ENCODE measurements around the gene HSD11B1L. TPM values are rescaled to one million over a fixed set of nuclear protein-coding genes. Genes with fewer than 3 reads are reported as not detected.
A peak's percentile ranks its signal among the peaks of the same experiment; 100 is the strongest.
"Not testable (repeated sequence)": the region's sequence is repeated elsewhere in the genome, so short reads cannot be mapped to it uniquely, and the experiment has no call there.

The HSD11B1L gene
- polyA plus RNA-seq, 1 experiment = 4.9 TPM

DNA sequence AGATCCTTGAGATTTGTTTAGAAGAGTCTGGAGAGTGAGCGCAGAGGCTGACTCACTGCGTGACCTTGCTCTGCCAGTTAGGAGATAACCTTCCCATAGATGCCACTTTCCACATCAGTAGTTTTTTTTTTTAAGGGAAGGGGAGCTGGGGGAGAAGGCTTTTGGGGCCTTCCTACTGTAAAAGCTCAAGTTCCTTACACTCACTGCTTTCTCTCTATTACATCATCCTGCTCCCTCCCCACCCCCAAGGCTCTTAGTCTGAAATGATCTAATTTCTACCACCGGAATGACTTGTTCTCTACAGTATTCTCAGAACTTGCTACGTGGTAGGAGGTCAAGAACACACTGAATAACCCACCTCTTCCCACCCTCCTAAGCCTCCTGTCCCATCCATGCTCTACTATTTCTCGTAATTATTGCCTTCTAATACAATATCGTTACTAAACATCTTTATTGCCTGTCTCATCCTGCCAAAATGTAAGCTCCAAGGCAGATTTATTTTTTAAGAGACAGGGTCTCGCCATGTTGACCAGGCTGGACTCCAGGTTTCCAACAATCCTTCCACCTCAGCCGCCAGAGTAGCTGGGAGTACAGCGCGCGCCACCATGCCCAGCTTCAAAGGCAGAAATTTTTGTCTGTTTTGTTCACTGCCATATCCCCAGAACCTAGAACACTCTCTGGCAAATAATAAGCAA, 37.9 kb downstream of the HSD11B1L start:
- TF ChIP-seq, protein P1, sequence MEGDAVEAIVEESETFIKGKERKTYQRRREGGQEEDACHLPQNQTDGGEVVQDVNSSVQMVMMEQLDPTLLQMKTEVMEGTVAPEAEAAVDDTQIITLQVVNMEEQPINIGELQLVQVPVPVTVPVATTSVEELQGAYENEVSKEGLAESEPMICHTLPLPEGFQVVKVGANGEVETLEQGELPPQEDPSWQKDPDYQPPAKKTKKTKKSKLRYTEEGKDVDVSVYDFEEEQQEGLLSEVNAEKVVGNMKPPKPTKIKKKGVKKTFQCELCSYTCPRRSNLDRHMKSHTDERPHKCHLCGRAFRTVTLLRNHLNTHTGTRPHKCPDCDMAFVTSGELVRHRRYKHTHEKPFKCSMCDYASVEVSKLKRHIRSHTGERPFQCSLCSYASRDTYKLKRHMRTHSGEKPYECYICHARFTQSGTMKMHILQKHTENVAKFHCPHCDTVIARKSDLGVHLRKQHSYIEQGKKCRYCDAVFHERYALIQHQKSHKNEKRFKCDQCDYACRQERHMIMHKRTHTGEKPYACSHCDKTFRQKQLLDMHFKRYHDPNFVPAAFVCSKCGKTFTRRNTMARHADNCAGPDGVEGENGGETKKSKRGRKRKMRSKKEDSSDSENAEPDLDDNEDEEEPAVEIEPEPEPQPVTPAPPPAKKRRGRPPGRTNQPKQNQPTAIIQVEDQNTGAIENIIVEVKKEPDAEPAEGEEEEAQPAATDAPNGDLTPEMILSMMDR (IDR thresholded peaks at IDR 0.05; ENCODE audit: low read depth, low read length) = no peak
- peak; percentile 63 for DNase-seq (ENCODE audit: low read depth, low spot score)
- ChIA-PET POLR2A (interaction anchor here (0.5 to 1.7 kb wide), 4 partner anchors 9 to 28 kb away, joined by 3 to 14 read pairs (median 4); partner anchors contain the start of gene RPL36), CTCF (interaction anchor here (0.5 to 2.7 kb wide), 4 partner anchors 30 to 548 kb away, joined by 3 to 23 read pairs (median 3); partner anchors contain the start of gene RPL36)
- H3K4me3 ChIP-seq (ENCODE audit: low read depth, low read length) = peak overlapping the region; percentile 98
- H3K27ac ChIP-seq (ENCODE audit: low read depth, low read length) = peak overlapping the region; percentile 98
- no peaks in the 10 kb centered on the region for H3K9me3 ChIP-seq (ENCODE audit: control insufficient read depth, insufficient read depth, low read length)
- H3K27me3 ChIP-seq (ENCODE audit: control insufficient read depth, insufficient read depth, low read length) = no peaks in the 10 kb centered on the region

GRCh38 chr19:5719274-5719960, 38.6 kb downstream of the HSD11B1L start:
- Histone ChIP-seq H3K27ac (ENCODE audit: low read depth, low read length) (peak overlapping the region; percentile 98), H3K9me3 (ENCODE audit: control insufficient read depth, insufficient read depth, low read length) (no peaks in the 10 kb centered on the region), H3K4me3 (ENCODE audit: low read depth, low read length) (peak overlapping the region; percentile 98), H3K27me3 (ENCODE audit: control insufficient read depth, insufficient read depth, low read length) (no peaks in the 10 kb centered on the region)
- TF ChIP-seq, protein P1 (IDR thresholded peaks at IDR 0.05; ENCODE audit: low read depth, low read length) = no peak
- DNase-seq (ENCODE audit: low read depth, low spot score) = no peak
- CTCF ChIA-PET = interaction anchor here (0.6 to 2.7 kb wide), 4 partner anchors 31 to 549 kb away, joined by 3 to 23 read pairs (median 3); partner anchors contain the start of gene RPL36
- POLR2A ChIA-PET = interaction anchor here (0.9 to 1.7 kb wide), 7 partner anchors 19 to 109 kb away, joined by 3 to 14 read pairs (median 4); partner anchors contain the start of gene RPL36

- no peaks in the 10 kb centered on the region for H3K9me3 ChIP-seq (ENCODE audit: control insufficient read depth, insufficient read depth, low read length)
These were observed 39.3 kb downstream of the HSD11B1L start, which contains the start of the genes CATSPERD and LONP1 for GRCh38 chr19:5719961-5720790. CATSPERD (plus strand) TSS chr19:5720637; CDS start chr19:5720738, 101 bp downstream. LONP1 (minus strand) TSS chr19:5720146; CDS start chr19:5720132, 14 bp downstream.

DNA sequence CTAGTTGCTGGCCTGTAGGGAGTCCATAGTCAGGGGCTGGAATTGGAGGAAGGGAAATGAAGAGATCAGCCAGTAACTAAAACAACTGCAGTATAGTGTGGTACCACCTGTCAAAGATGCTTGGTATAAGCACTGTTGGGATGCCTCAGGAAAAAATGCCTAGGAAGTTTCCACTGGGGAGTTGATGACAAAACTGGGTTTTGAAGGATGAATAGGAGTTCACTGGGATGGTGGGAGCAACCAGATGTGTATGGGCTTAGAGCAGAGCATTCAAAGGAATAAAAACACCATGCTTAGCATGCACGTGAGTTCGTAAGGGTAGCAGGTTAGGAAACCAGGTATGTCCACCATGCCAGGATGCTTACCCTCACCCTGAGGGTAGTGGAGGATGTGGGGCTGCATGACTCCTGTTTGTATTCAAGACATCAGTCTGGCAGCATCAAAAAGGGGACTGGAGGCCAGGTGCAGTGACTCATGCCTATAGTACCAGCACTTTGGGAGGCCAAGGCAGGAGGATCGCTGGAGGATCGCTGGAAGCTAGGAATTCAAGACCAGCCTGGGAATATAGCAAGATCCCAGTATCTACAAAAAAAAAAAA, 46.7 kb downstream of the HSD11B1L start:
- CTCF ChIA-PET = no interaction called here
- POLR2A ChIA-PET = interaction anchor here (0.7 kb wide), 1 partner anchor 58 kb away, joined by 10 read pairs; no protein-coding TSS in a partner anchor
- Histone ChIP-seq H3K9me3 (ENCODE audit: control insufficient read depth, insufficient read depth, low read length) (peaks cover 4% of the 10 kb centered on the region), H3K27ac (ENCODE audit: low read depth, low read length) (no peak overlapping the region), H3K4me3 (ENCODE audit: low read depth, low read length) (no peak overlapping the region), H3K27me3 (ENCODE audit: control insufficient read depth, insufficient read depth, low read length) (no peaks in the 10 kb centered on the region)
- TF ChIP-seq, protein P1 (IDR thresholded peaks at IDR 0.05; ENCODE audit: low read depth, low read length) = no peak
- DNase-seq (ENCODE audit: low read depth, low spot score) = no peak

More at GRCh38 chr19:5719961-5720790, 39.3 kb downstream of the HSD11B1L start, which contains the start of the genes CATSPERD and LONP1:
- no peaks in the 10 kb centered on the region for H3K27me3 ChIP-seq (ENCODE audit: control insufficient read depth, insufficient read depth, low read length)
- peak within 1 kb of the TSS; percentile 98 for H3K27ac ChIP-seq (ENCODE audit: low read depth, low read length)
- ChIA-PET POLR2A (interaction anchor here (0.5 to 1.0 kb wide), 15 partner anchors 9 to 824 kb away, joined by 3 to 15 read pairs (median 5); partner anchors contain the start of gene RPL36), CTCF (interaction anchor here (0.5 to 2.7 kb wide), 11 partner anchors 8 to 396 kb away, joined by 3 to 23 read pairs (median 3); partner anchors contain the start of genes NDUFA11 and RPL36)
- H3K4me3 ChIP-seq (ENCODE audit: low read depth, low read length) = peak within 1 kb of the TSS; percentile 98
- DNase-seq (ENCODE audit: low read depth, low spot score) = peak; percentile 97
- TF ChIP-seq, protein P1 (IDR thresholded peaks at IDR 0.05; ENCODE audit: low read depth, low read length) = peak; percentile 90

- POLR2A ChIA-PET = not testable (repeated sequence)
These were observed 52.3 kb downstream of the HSD11B1L start for GRCh38 chr19:5733172-5733571.

More at GRCh38 chr19:5733172-5733571, 52.3 kb downstream of the HSD11B1L start:
- H3K9me3 ChIP-seq (ENCODE audit: control insufficient read depth, insufficient read depth, low read length); H3K4me3 ChIP-seq (ENCODE audit: low read depth, low read length); H3K27ac ChIP-seq (ENCODE audit: low read depth, low read length); DNase-seq (ENCODE audit: low read depth, low spot score); H3K27me3 ChIP-seq (ENCODE audit: control insufficient read depth, insufficient read depth, low read length); CTCF ChIA-PET: not testable (repeated sequence)

All from AG04450 (cell line).